Hindlimb muscle (tissue), 1 donor: ENCODE measurements around the gene CDC14A. TPM values are rescaled to one million over a fixed set of nuclear protein-coding genes. Genes with fewer than 3 reads are reported as not detected.

Experiments used
- DNase-seq: peaks from one replicate; pipeline ENCODE4 v3.0.0-alpha.2; 2013
- polyA plus RNA-seq: library from polyadenylated mRNA; unstranded; fragments of 120-200 nt; gene quantifications from one replicate; pipeline ENCODE4 v1.2.1, GENCODE V29; 2013; ENCODE audit not compliant: insufficient read length

The CDC14A gene
- polyA plus RNA-seq, 1 donor: 6.0 TPM

GRCh38 chr1:100543640-100544039 lies 191.3 kb downstream of the CDC14A start:
- DNase-seq: no peak

- no peak for DNase-seq
Observed at GRCh38 chr1:100544791-100545190, 192.5 kb downstream of the CDC14A start.

GRCh38 chr1:100545855-100546254 lies 193.5 kb downstream of the CDC14A start:
- DNase-seq: no peak

- DNase-seq: no peak
Observed at GRCh38 chr1:100552031-100552430, 199.7 kb downstream of the CDC14A start.

- DNase-seq: no peak
Observed at GRCh38 chr1:100552922-100553321, 200.6 kb downstream of the CDC14A start.

- DNase-seq: no peak
Observed at GRCh38 chr1:100556181-100556580, 203.9 kb downstream of the CDC14A start.

GRCh38 chr1:100556925-100557605 lies 204.8 kb downstream of the CDC14A start:
- no peak for DNase-seq

GRCh38 chr1:100557606-100557953 lies 205.3 kb downstream of the CDC14A start:
- no peak for DNase-seq

- no peak for DNase-seq
Observed at GRCh38 chr1:100565533-100565932, 213.2 kb downstream of the CDC14A start.

GRCh38 chr1:100565937-100566699 lies 213.8 kb downstream of the CDC14A start:
- no peak for DNase-seq

GRCh38 chr1:100567062-100567461 lies 214.8 kb downstream of the CDC14A start:
- DNase-seq: no peak

Other genes with a start within 250 kb of the CDC14A start
- gene SASS6, start 219.6 kb upstream of the CDC14A start, polyA plus RNA-seq: 3.4 TPM
- gene TRMT13, start 219.3 kb upstream of the CDC14A start, polyA plus RNA-seq: 25.2 TPM
- 213 TPM for gene LRRC39, start 174.2 kb upstream of the CDC14A start, polyA plus RNA-seq
- 11.8 TPM for gene DBT, start 102.7 kb upstream of the CDC14A start, polyA plus RNA-seq
- gene RTCA, start 86.3 kb upstream of the CDC14A start, polyA plus RNA-seq: 31.9 TPM
- 0.36 TPM for gene GPR88, start 185.6 kb downstream of the CDC14A start, polyA plus RNA-seq